ENCODE results near the gene TESK2.
A peak's percentile ranks its signal among the peaks of the same experiment; 100 is the strongest.
"Not testable (repeated sequence)": the region's sequence is repeated elsewhere in the genome, so short reads cannot be mapped to it uniquely, and the experiment has no call there.

TESK2 gene

GRCh38 chr1:45473302-45473701 is 17.7 kb downstream of the TESK2 start:
- DNase-seq, result no peak

- DNase-seq, result no peak
These were observed 20.6 kb downstream of the TESK2 start for GRCh38 chr1:45470306-45470798.

- not testable (repeated sequence) for DNase-seq
These were observed 23.6 kb downstream of the TESK2 start for GRCh38 chr1:45467353-45467752.

GRCh38 chr1:45465277-45465676 is 25.7 kb downstream of the TESK2 start:
- DNase-seq, result no peak

GRCh38 chr1:45458894-45459293 is 32.1 kb downstream of the TESK2 start:
- DNase-seq, result no peak

- DNase-seq, result no peak
These were observed 34.4 kb downstream of the TESK2 start for GRCh38 chr1:45456531-45456930.

- no peak for DNase-seq
These were observed 35.8 kb downstream of the TESK2 start for GRCh38 chr1:45455162-45455561.

- no peak for DNase-seq
These were observed 36.5 kb downstream of the TESK2 start for GRCh38 chr1:45454464-45454863.

- no peak for DNase-seq
These were observed 38.5 kb downstream of the TESK2 start for GRCh38 chr1:45452503-45452902.

GRCh38 chr1:45448357-45448756 is 42.6 kb downstream of the TESK2 start:
- no peak for DNase-seq

- DNase-seq, result no peak
These were observed 43.9 kb downstream of the TESK2 start for GRCh38 chr1:45446950-45447672.

- no peak for DNase-seq
These were observed 44.4 kb downstream of the TESK2 start for GRCh38 chr1:45446530-45446929.

GRCh38 chr1:45444609-45445131 is 46.3 kb downstream of the TESK2 start:
- no peak for DNase-seq

- DNase-seq, result no peak
These were observed 47.1 kb downstream of the TESK2 start for GRCh38 chr1:45443580-45444446.

- peak; percentile 70 for DNase-seq
These were observed 48.7 kb downstream of the TESK2 start for GRCh38 chr1:45442272-45442671.

GRCh38 chr1:45437323-45437722 is 53.6 kb downstream of the TESK2 start:
- no peak for DNase-seq

- DNase-seq, result no peak
These were observed 60.5 kb downstream of the TESK2 start for GRCh38 chr1:45430490-45430889.

GRCh38 chr1:45429561-45430159 is 61.3 kb downstream of the TESK2 start:
- DNase-seq, result no peak

GRCh38 chr1:45423906-45424678 is 66.9 kb downstream of the TESK2 start:
- no peak for DNase-seq

- DNase-seq, result no peak
These were observed 69.0 kb downstream of the TESK2 start for GRCh38 chr1:45421935-45422334.

- DNase-seq, result no peak
These were observed 76.2 kb downstream of the TESK2 start for GRCh38 chr1:45414746-45415145.

GRCh38 chr1:45412899-45413298 is 78.1 kb downstream of the TESK2 start:
- no peak for DNase-seq
